ENCODE data around the gene CCDC61. TPM values are rescaled to one million over a fixed set of nuclear protein-coding genes. Genes with fewer than 3 reads are reported as not detected.

CCDC61 gene
- total RNA-seq, 8 experiments from 2014 or later, result 3.2 to 15.7 (median 5.5) TPM

- 38 to 100% (median 80%) methylated on average over 1 to 20 of the region's 28 CpGs for WGBS, 10 experiments
- in situ Hi-C loops (cut with MboI; ENCODE audit: low pct_unique_long_range_greater_than_20kb in 2 of 9, low sequenced_read_pairs in 9 of 9, unreplicated experiment in 9 of 9), result no loop called here
These were observed 14.6 kb downstream of the CCDC61 start for GRCh38 chr19:46009530-46010510.

GRCh38 chr19:46014534-46014933 lies 19.3 kb downstream of the CCDC61 start:
- peak in 5 of 8 experiments; percentile 1 to 48 (median 42) for ATAC-seq (replicated peaks in 6 of 8)
- H3K27ac ChIP-seq, result no peak overlapping the region
- 14 to 100% (median 69%) methylated on average over 1 to 5 of the region's 8 CpGs; no CpG with 5 or more reads in 5 of the 10 experiments for WGBS, 10 experiments
- H3K4me3 ChIP-seq, result peak overlapping the region; percentile 10 to 39 (median 20)
- peaks cover 17 to 24% of the 10 kb centered on the region in 2 donors for H3K4me1 ChIP-seq (replicated peaks in 1 of 2)
- in situ Hi-C loops (cut with MboI; ENCODE audit: low pct_unique_long_range_greater_than_20kb in 2 of 9, low sequenced_read_pairs in 9 of 9, unreplicated experiment in 9 of 9), result no loop called here

More at GRCh38 chr19:46009530-46010510, 14.6 kb downstream of the CCDC61 start:
- Histone ChIP-seq H3K4me3 (no peak overlapping the region), H3K27ac (peak overlapping the region in 1 of 2 donors; percentile 33), H3K4me1 (replicated peaks in 1 of 2) (peaks cover 8 to 16% of the 10 kb centered on the region in 2 donors)
- peak; percentile 72 to 98 (median 82) for ATAC-seq (replicated peaks in 6 of 8)

GRCh38 chr19:46014941-46015686 lies 19.8 kb downstream of the CCDC61 start:
- ATAC-seq (replicated peaks in 6 of 8), result peak in 7 of 8 experiments; percentile 26 to 78 (median 72)
- WGBS, 10 experiments, result 0 to 20% methylated on average over 1 to 5 of the region's 74 CpGs; no CpG with 5 or more reads in 8 of the 10 experiments
- in situ Hi-C loops (cut with MboI; ENCODE audit: low pct_unique_long_range_greater_than_20kb in 2 of 9, low sequenced_read_pairs in 9 of 9, unreplicated experiment in 9 of 9), result no loop called here

GRCh38 chr19:46015687-46016425 lies 20.6 kb downstream of the CCDC61 start:
- WGBS, 10 experiments, result 16% methylated on average over 11 of the region's 63 CpGs; no CpG with 5 or more reads in 9 of the 10 experiments
- H3K4me3 ChIP-seq, result peak overlapping the region; percentile 26 to 39 (median 36)
- H3K4me1 ChIP-seq (replicated peaks in 1 of 2), result peaks cover 17 to 22% of the 10 kb centered on the region in 2 donors
- ATAC-seq (replicated peaks in 6 of 8), result peak in 6 of 8 experiments; percentile 3 to 8 (median 6)
- in situ Hi-C loops (cut with MboI; ENCODE audit: low pct_unique_long_range_greater_than_20kb in 2 of 9, low sequenced_read_pairs in 9 of 9, unreplicated experiment in 9 of 9), result no loop called here
- no peak overlapping the region for H3K27ac ChIP-seq

More at GRCh38 chr19:46014941-46015686, 19.8 kb downstream of the CCDC61 start:
- Histone ChIP-seq H3K27ac (peak overlapping the region in 1 of 2 donors; percentile 15), H3K4me1 (replicated peaks in 1 of 2) (peaks cover 17 to 22% of the 10 kb centered on the region in 2 donors), H3K4me3 (peak overlapping the region; percentile 10 to 39 (median 36))

- 0 to 19% (median 10%) methylated on average over 1 to 10 of the region's 48 CpGs; no CpG with 5 or more reads in 5 of the 10 experiments for WGBS, 10 experiments
- H3K4me1 ChIP-seq (replicated peaks in 1 of 2), result peaks cover 19 to 26% of the 10 kb centered on the region in 2 donors
- ATAC-seq (replicated peaks in 6 of 8), result peak; percentile 29 to 84 (median 52)
- no peak overlapping the region for H3K27ac ChIP-seq
- in situ Hi-C loops (cut with MboI; ENCODE audit: low pct_unique_long_range_greater_than_20kb in 2 of 9, low sequenced_read_pairs in 9 of 9, unreplicated experiment in 9 of 9), result no loop called here
- H3K4me3 ChIP-seq, result peak overlapping the region; percentile 26 to 39 (median 36)
These were observed 21.3 kb downstream of the CCDC61 start for GRCh38 chr19:46016426-46017094.

- Histone ChIP-seq H3K27ac (no peak overlapping the region), H3K4me1 (replicated peaks in 1 of 2) (peaks cover 24 to 30% of the 10 kb centered on the region in 2 donors), H3K4me3 (peak overlapping the region in 2 of 5 donors; percentile 26 to 36)
- 32 to 80% (median 44%) methylated on average over 1 to 5 of the region's 7 CpGs; no CpG with 5 or more reads in 7 of the 10 experiments for WGBS, 10 experiments
- in situ Hi-C loops (cut with MboI; ENCODE audit: low pct_unique_long_range_greater_than_20kb in 2 of 9, low sequenced_read_pairs in 9 of 9, unreplicated experiment in 9 of 9), result no loop called here
- ATAC-seq (replicated peaks in 6 of 8), result peak in 1 of 8 experiments; percentile 21
These were observed 21.8 kb downstream of the CCDC61 start for GRCh38 chr19:46017095-46017429.

GRCh38 chr19:46017874-46018675 lies 22.8 kb downstream of the CCDC61 start:
- Histone ChIP-seq H3K4me1 (replicated peaks in 1 of 2) (peaks cover 25 to 30% of the 10 kb centered on the region in 2 donors), H3K4me3 (no peak overlapping the region), H3K27ac (no peak overlapping the region)
- in situ Hi-C loops (cut with MboI; ENCODE audit: low pct_unique_long_range_greater_than_20kb in 2 of 9, low sequenced_read_pairs in 9 of 9, unreplicated experiment in 9 of 9), result no loop called here
- no peak for ATAC-seq (replicated peaks in 6 of 8)
- WGBS, 10 experiments, result 88 to 100% (median 100%) methylated on average over 1 to 7 of the region's 15 CpGs; no CpG with 5 or more reads in 7 of the 10 experiments

- WGBS, 10 experiments, result 80 to 100% methylated on average over 1 of the region's 10 CpGs; no CpG with 5 or more reads in 8 of the 10 experiments
- Histone ChIP-seq H3K27ac (no peak overlapping the region), H3K4me1 (replicated peaks in 1 of 2) (peaks cover 25 to 30% of the 10 kb centered on the region in 2 donors), H3K4me3 (no peak overlapping the region)
- ATAC-seq (replicated peaks in 6 of 8), result no peak
- in situ Hi-C loops (cut with MboI; ENCODE audit: low pct_unique_long_range_greater_than_20kb in 2 of 9, low sequenced_read_pairs in 9 of 9, unreplicated experiment in 9 of 9), result no loop called here
These were observed 23.5 kb downstream of the CCDC61 start for GRCh38 chr19:46018729-46019251.

- in situ Hi-C loops (cut with MboI; ENCODE audit: low pct_unique_long_range_greater_than_20kb in 2 of 9, low sequenced_read_pairs in 9 of 9, unreplicated experiment in 9 of 9), result no loop called here
- peaks cover 23 to 29% of the 10 kb centered on the region in 2 donors for H3K4me1 ChIP-seq (replicated peaks in 1 of 2)
- no peak overlapping the region for H3K4me3 ChIP-seq
- WGBS, 10 experiments, result 43 to 100% (median 97%) methylated on average over 1 to 6 of the region's 13 CpGs; no CpG with 5 or more reads in 5 of the 10 experiments
- no peak for ATAC-seq (replicated peaks in 6 of 8)
- H3K27ac ChIP-seq, result no peak overlapping the region
These were observed 24.0 kb downstream of the CCDC61 start for GRCh38 chr19:46019270-46019669.

GRCh38 chr19:46020819-46021125 lies 25.5 kb downstream of the CCDC61 start:
- no peak for ATAC-seq (replicated peaks in 6 of 8)
- Histone ChIP-seq H3K27ac (no peak overlapping the region), H3K4me1 (replicated peaks in 1 of 2) (peaks cover 13 to 20% of the 10 kb centered on the region in 2 donors), H3K4me3 (no peak overlapping the region)
- WGBS, 10 experiments, result 60 to 100% (median 80%) methylated on average over 2 to 4 of the region's 7 CpGs; no CpG with 5 or more reads in 5 of the 10 experiments
- in situ Hi-C loops (cut with MboI; ENCODE audit: low pct_unique_long_range_greater_than_20kb in 2 of 9, low sequenced_read_pairs in 9 of 9, unreplicated experiment in 9 of 9), result loop anchor here in 3 of 9 experiments (10.0 kb wide), 2 partner anchors 54 to 244 kb away; no protein-coding TSS in a partner anchor

- in situ Hi-C loops (cut with MboI; ENCODE audit: low pct_unique_long_range_greater_than_20kb in 2 of 9, low sequenced_read_pairs in 9 of 9, unreplicated experiment in 9 of 9), result loop anchor here in 3 of 9 experiments (10.0 kb wide), 2 partner anchors 53 to 243 kb away; no protein-coding TSS in a partner anchor
These were observed 26.3 kb downstream of the CCDC61 start for GRCh38 chr19:46021531-46022041.

More at GRCh38 chr19:46021531-46022041, 26.3 kb downstream of the CCDC61 start:
- Histone ChIP-seq H3K4me1 (replicated peaks in 1 of 2) (peaks cover 9 to 12% of the 10 kb centered on the region in 2 donors), H3K4me3 (no peak overlapping the region), H3K27ac (peak overlapping the region in 1 of 2 donors; percentile 2)
- WGBS, 10 experiments, result 74 to 76% methylated on average over 3 to 6 of the region's 11 CpGs; no CpG with 5 or more reads in 8 of the 10 experiments
- peak in 5 of 8 experiments; percentile 16 to 62 (median 40) for ATAC-seq (replicated peaks in 6 of 8)
